Peyer's patch (tissue), 4 donors: ENCODE data around the gene DDX39B.

Experiments
- CTCF ChIP-seq, 6 experiments: fragments of 450-650 bp in 4 of 6; fragments of 200-600 bp in 2 of 6; sonication (generic) in 1 of 6; IDR thresholded peaks; one replicate each; pipeline ENCODE4 v1.5.1; 2017 to 2019; ENCODE audit warnings: antibody characterized with exemption in 6 of 6, mild to moderate bottlenecking in 3 of 6, moderate library complexity in 1 of 6
- POLR2A ChIP-seq, 2 donors: fragments of 450-650 bp; IDR thresholded peaks; one replicate each; pipeline ENCODE4 v1.5.1; 2017; ENCODE audit warnings: antibody characterized with exemption in 2 of 2, mild to moderate bottlenecking in 2 of 2, moderate library complexity in 2 of 2

DNA sequence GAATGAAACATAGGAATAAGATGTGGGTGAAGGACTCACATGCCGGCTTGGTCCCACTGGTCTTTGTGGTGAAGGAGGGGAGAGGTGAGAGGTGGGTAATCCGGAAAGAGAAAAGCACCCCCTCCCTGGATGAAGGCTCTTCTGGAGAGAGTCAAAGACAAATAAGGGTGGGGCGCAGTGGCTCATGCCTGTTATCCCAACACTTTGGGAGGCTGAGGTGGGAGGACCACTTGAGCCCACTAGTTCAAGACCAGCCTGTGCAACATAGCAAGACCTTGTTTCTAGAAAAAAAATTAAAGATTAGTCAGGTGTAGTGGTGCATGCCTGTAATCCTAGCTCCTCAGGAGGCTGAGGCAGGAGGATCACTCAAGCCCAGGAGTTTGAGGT lies 37.3 kb upstream of the DDX39B start:
- TF ChIP-seq CTCF (IDR thresholded peaks at IDR 0.05) (no peak), POLR2A (IDR thresholded peaks at IDR 0.05) (no peak)
